Amniotic epithelial cell (primary cell): ENCODE measurements around the gene DNAAF9.

ENCODE experiments used
- DNase-seq: peaks from one replicate; pipeline ENCODE4 v3.0.0-alpha.2; 2010; ENCODE audit warnings: low read depth

The DNAAF9 gene

DNA sequence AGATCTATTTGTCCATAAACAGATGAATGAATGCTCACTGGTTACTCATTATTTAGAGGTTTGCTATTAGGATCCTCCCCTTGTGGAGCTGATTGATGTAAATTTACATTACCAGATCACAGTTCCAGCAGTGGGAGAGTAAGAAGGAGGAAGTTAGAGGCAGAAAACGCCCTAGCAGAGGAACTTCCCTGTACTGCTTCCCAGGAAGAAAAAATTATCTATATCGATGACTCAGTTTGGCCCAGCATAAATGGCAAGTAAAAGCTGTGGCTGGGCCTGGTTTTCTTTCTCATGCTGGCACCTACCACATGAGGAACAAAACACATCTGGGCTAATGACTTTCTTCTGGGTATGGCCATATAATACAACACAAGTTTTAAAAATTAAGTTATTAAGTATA lies 35.7 kb downstream of the DNAAF9 start:
- DNase-seq: no peak

DNA sequence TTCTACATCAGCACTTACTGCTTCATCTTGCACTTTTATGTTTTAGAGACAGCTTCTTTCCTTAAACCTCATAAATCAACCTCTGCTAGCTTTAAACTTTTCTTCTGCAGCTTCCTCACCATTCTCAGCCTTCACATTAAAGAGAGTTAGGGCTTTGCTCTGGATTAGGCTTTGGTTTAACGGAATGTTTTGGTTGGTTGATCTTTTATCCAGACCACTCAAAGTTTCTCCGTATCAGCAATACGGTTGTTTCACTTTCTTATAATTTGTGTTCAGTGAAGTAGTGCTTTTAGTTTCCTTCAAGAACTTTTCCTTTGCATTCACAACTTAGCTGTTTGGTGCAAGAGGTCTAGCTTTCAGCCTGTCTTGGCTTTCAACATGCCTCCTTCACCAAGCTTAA lies 40.4 kb downstream of the DNAAF9 start:
- DNase-seq: no peak

DNA sequence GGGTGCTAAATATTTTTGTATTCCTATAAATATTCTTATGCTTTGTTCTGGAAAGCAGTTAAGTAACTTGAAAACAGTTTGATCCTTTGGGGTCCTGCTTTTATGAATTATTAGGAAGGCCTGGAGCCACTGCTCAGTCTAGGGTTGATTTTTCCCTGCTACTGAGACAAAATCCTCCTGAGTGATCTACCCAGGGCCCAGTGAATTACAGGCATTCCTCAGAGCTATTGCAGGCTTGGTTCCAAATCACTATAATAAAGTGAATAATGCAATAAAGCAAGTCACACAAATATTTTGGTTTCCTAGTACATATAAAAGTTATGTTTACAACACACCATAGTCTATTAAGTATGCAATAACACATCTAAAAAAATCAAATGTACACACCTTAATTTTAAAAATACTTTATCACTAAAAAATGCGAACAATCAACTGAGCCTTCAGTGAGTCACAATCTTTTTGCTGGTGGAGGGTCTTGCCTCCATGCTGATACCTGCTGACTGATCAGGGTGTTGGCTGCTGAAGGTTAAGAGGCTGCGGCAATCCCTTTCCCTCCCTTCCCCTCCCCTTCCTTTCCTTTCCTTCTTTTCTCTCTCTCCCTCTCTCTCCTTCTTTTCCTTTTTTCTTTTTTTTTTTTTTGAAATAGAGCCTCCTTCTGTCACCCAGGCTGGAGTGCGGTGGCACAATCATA lies 43.0 kb downstream of the DNAAF9 start:
- no peak for DNase-seq

DNA sequence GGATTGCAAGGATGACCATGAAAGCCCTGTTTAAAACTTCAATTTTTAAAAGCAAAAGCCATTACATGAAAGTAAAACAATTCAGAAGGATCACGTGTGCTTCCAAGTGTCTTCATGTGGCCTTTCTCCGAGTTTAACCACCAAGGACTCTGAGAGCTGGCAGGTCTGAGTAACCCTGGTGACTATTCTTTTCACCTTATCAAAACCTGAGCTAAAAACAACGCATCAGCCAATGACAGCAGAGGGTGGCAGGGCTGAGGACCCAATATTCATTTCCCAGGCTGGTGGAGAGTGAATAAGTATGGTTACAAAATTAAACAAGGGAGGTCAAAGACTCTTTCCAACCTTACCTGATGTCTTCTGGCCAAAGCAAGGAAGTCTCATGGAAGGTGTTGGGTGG lies 46.7 kb downstream of the DNAAF9 start:
- no peak for DNase-seq

DNA sequence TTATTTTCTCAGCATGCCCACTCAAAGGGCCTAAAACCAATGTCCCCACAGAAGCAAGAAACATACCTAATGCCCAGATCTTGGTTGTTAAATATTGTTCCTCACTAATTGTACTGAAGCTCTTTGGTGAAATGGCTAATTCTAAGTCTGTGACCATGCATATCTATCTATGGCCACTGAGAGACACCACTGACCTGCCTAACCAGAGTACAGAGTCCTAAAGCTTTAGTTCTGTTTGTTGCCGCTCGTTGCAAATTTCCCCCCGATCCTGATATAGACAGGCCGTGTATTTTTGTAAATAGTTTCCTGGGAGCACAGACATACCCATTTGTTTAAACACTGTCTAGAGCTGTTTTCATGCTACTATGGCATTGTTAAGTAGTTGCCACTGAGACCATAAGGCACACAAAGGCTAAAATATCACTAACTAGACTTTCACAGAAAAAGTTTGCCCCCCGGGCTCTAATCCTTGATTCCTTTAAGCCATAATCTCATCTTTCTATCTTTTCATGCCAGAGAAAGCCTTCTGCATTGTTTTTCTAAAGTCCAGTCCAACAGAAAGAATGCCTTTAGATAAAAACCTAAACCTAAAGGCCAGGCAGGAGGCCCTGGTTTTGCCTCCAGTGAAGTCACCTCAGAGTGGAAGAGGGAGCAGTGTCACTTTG lies 48.7 kb downstream of the DNAAF9 start:
- DNase-seq: no peak
